GM19328 (cell line): ENCODE measurements around the gene KIAA1671.
"Not testable (repeated sequence)": the region's sequence is repeated elsewhere in the genome, so short reads cannot be mapped to it uniquely, and the experiment has no call there.

Experiments
- ATAC-seq: cut with Tn5 transposase; IDR thresholded peaks from one replicate; pipeline ENCODE4 v1.9.1; 2021; ENCODE audit warnings: mild to moderate bottlenecking, moderate library complexity; ENCODE audit not compliant: unreplicated experiment

Gene KIAA1671

GRCh38 chr22:25183949-25184619, 231.6 kb downstream of the KIAA1671 start:
- ATAC-seq = no peak

- ATAC-seq = no peak
Measured at GRCh38 chr22:25186140-25186539, 233.6 kb downstream of the KIAA1671 start.

- ATAC-seq = no peak
Measured at GRCh38 chr22:25187469-25187868, 235.0 kb downstream of the KIAA1671 start.

GRCh38 chr22:25192406-25192805, 239.9 kb downstream of the KIAA1671 start:
- ATAC-seq = no peak

- ATAC-seq = no peak
Measured at GRCh38 chr22:25193130-25193529, 240.6 kb downstream of the KIAA1671 start.

- ATAC-seq = no peak
Measured at GRCh38 chr22:25193548-25193947, 241.0 kb downstream of the KIAA1671 start.

- ATAC-seq = no peak
Measured at GRCh38 chr22:25196326-25196725, 243.8 kb downstream of the KIAA1671 start.

GRCh38 chr22:25197340-25197739, 244.8 kb downstream of the KIAA1671 start:
- ATAC-seq = no peak

GRCh38 chr22:25199731-25200520, 247.4 kb downstream of the KIAA1671 start, which contains the start of gene CRYBB3:
Gene CRYBB3, plus strand, starts transcription at chr22:25199858. Its CDS starts 1,539 bp downstream, at chr22:25201397.
- no peak for ATAC-seq

- no peak for ATAC-seq
Measured at GRCh38 chr22:25200967-25201366, 248.5 kb downstream of the KIAA1671 start.

GRCh38 chr22:25201557-25202273, 249.2 kb downstream of the KIAA1671 start:
- no peak for ATAC-seq

- no peak for ATAC-seq
Measured at GRCh38 chr22:25202290-25202921, 249.9 kb downstream of the KIAA1671 start.

GRCh38 chr22:25203082-25203481, 250.6 kb downstream of the KIAA1671 start:
- no peak for ATAC-seq

GRCh38 chr22:25204547-25204946, 252.0 kb downstream of the KIAA1671 start:
- not testable (repeated sequence) for ATAC-seq

- no peak for ATAC-seq
Measured at GRCh38 chr22:25205847-25206246, 253.3 kb downstream of the KIAA1671 start.

- ATAC-seq = no peak
Measured at GRCh38 chr22:25206998-25207397, 254.5 kb downstream of the KIAA1671 start.

- ATAC-seq = no peak
Measured at GRCh38 chr22:25207553-25208157, 255.1 kb downstream of the KIAA1671 start.

- ATAC-seq = no peak
Measured at GRCh38 chr22:25208328-25208727, 255.8 kb downstream of the KIAA1671 start.

- no peak for ATAC-seq
Measured at GRCh38 chr22:25208743-25209505, 256.4 kb downstream of the KIAA1671 start.

- ATAC-seq = no peak
Measured at GRCh38 chr22:25210793-25211192, 258.3 kb downstream of the KIAA1671 start.
